Activated T-cell treated with anti-CD3 and anti-CD28 coated beads, Interleukin-2, amount 50 U/mL, for 24 hours (primary cell): Measurements from ENCODE around the gene GAS5.

ENCODE experiments used
- DNase-seq: peaks from one replicate; pipeline ENCODE4 v3.0.0-alpha.2; 2020
- H3K27ac Mint-ChIP-seq: 2 replicates; pipeline ENCODE4 v1.8.0; 2020; ENCODE audit warnings: mild to moderate bottlenecking, mixed read lengths
- H3K27me3 Mint-ChIP-seq: 2 replicates; pipeline ENCODE4 v1.8.0; 2020; ENCODE audit warnings: mixed read lengths
- H3K36me3 Mint-ChIP-seq: 2 replicates; pipeline ENCODE4 v1.8.0; 2020; ENCODE audit warnings: low read depth, mixed read lengths
- H3K4me1 Mint-ChIP-seq: 2 replicates; pipeline ENCODE4 v1.8.0; 2020; ENCODE audit warnings: low read depth, mixed read lengths
- H3K4me3 Mint-ChIP-seq: 2 replicates; pipeline ENCODE4 v1.8.0; 2020; ENCODE audit warnings: mild to moderate bottlenecking, moderate library complexity, mixed read lengths
- H3K9me3 Mint-ChIP-seq: 2 replicates; pipeline ENCODE4 v1.8.0; 2020; ENCODE audit warnings: mixed read lengths

GAS5 gene

DNA sequence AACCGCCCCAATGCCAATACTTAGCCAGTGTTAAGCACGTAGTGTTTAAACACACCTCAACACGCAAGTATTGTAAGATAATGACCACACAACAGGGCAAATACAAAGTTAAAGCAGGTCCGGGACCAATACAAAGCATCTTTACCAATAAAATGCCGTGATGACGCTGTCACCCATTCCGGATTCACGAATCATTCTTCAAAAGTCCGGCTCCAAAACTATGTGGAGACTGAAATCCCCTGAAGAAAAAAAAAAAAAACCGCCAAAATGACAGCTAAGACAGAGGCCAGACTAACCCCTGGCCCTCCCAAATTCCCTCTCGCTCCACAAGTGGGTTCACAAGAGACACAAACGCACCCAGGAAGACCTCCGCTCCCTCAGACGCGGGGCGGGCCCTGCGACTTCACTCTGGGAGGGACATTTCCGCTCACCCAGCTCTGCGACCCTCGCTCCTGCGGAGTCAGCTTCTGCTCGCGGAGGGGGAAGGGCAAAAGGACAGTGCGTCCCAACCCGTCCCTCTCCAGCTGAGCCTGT, 43.9 kb downstream of the GAS5 start:
- DNase-seq, result no peak
- Mint-ChIP-seq H3K27me3 (no peaks in the 10 kb centered on the region), H3K4me1 (peaks cover 57% of the 10 kb centered on the region)

DNA sequence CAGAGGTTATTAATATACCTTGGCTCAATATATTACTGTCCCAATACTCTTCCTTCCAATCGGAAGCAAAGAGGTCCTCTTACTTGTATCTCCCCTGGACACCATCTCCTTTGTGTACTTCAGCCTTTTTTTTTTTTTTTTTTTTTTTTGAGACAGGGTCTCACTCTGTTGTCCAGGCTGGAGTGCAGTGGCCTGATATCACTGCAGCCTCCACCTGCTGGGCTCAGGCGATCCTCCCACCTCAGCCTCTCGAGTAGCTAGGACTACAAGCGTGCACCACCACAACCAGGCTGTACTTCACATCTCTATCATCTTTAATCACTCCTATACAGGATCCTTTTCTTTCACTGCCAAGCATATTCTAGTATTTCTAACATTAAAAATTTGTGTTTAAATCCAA, 46.1 kb downstream of the GAS5 start:
- peak overlapping the region; percentile 97 for H3K4me3 Mint-ChIP-seq
- H3K27me3 Mint-ChIP-seq, result no peaks in the 10 kb centered on the region
- H3K4me1 Mint-ChIP-seq, result peaks cover 47% of the 10 kb centered on the region
- DNase-seq, result no peak
- peaks cover 71% of the 10 kb centered on the region for H3K36me3 Mint-ChIP-seq
- no peak overlapping the region for H3K27ac Mint-ChIP-seq
- no peaks in the 10 kb centered on the region for H3K9me3 Mint-ChIP-seq

More for the DNA sequence above, 43.9 kb downstream of the GAS5 start:
- Mint-ChIP-seq H3K9me3 (no peaks in the 10 kb centered on the region), H3K36me3 (peaks cover 71% of the 10 kb centered on the region), H3K27ac (peak overlapping the region; percentile 100), H3K4me3 (peak overlapping the region; percentile 97)

DNA sequence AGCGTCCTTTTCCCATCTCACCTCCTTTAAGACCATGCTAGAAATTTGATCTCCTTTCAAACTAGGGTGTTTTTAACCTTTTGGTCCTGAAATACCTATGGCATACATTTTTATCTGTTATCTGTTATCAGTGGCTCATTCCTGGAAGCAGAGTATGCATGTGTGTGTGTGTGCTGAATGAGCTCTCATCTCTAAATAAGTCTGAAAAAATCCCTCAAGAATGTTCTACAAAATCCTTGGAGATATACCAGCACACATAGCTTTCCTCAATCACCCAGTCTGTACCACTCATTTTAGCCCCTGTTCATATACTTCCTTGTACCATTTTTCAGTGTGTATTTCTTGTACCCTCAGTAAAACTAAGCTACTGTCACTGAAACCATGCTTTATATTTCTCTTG, 49.3 kb downstream of the GAS5 start:
- Mint-ChIP-seq H3K36me3 (peaks cover 74% of the 10 kb centered on the region), H3K4me1 (peaks cover 51% of the 10 kb centered on the region), H3K4me3 (no peak overlapping the region), H3K9me3 (no peaks in the 10 kb centered on the region), H3K27ac (no peak overlapping the region), H3K27me3 (no peaks in the 10 kb centered on the region)
- no peak for DNase-seq
